Renal cortex interstitium (tissue), 11 donors: ENCODE measurements around the gene PMVK. TPM values are rescaled to one million over a fixed set of nuclear protein-coding genes. Genes with fewer than 3 reads are reported as not detected.
A peak's percentile ranks its signal among the peaks of the same experiment; 100 is the strongest.

ENCODE experiments used
- DNase-seq, 11 donors: peaks; one replicate each; pipeline ENCODE4 v3.0.0-alpha.2; 2013; ENCODE audit warnings: low read depth in 9 of 11, low spot score in 4 of 11; ENCODE audit errors: extremely low read depth in 1 of 11
- polyA plus RNA-seq, 3 donors: library from polyadenylated mRNA; unstranded; fragments of 120-200 nt; gene quantifications; one replicate each; pipeline ENCODE4 v1.2.1, GENCODE V29; 2013; ENCODE audit not compliant: insufficient read length in 3 of 3

PMVK gene
- polyA plus RNA-seq, 3 donors, result 37.9 to 48.3 (median 40.7) TPM

DNA sequence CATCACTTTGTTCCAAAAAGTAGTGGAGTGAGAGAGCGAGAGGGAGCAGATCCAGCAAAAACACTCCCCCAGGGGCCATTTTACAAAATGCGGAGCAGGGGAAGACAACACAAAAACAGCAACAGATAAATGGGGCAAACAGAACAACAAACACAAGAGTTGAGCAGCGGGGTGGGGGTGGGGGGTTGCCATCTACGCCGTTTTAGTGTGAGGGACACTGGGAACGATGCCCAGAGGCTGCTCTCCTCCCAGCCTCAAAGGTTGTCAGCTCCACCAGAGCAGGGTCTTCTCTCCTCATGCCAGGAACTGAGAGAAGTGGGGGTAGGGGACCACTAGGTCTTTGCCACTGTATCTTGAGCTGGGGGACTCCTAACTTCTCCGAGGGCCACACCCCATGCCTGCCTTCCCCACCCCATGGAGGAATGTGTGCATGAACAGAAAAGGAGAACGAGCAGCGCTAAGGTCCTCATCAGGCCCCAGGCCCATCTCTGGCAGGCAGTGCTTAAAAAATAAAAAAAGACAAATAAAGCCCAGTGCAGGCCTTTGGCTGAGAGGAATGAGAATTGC is 20.7 kb upstream of the PMVK start:
- no peak for DNase-seq

DNA sequence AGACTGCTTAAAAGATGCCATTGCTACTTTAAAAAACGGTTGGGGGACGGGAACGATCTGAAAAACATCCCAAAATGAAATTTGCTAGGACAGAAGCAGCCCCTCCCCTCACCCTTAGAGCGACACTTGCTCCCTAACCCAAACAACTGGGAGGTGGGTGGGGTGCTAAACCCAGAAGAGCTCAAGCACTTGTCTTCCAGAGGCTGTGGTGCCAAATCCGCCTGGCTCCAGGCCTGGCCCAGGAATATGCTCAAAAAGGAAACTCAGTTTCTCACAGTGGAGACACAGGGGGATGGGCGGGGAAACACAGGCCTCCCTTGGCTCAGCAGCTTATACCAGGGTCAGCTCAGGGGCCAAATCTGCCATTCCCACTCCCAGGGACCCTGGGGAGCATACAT is 20.0 kb upstream of the PMVK start:
- DNase-seq, result no peak

DNA sequence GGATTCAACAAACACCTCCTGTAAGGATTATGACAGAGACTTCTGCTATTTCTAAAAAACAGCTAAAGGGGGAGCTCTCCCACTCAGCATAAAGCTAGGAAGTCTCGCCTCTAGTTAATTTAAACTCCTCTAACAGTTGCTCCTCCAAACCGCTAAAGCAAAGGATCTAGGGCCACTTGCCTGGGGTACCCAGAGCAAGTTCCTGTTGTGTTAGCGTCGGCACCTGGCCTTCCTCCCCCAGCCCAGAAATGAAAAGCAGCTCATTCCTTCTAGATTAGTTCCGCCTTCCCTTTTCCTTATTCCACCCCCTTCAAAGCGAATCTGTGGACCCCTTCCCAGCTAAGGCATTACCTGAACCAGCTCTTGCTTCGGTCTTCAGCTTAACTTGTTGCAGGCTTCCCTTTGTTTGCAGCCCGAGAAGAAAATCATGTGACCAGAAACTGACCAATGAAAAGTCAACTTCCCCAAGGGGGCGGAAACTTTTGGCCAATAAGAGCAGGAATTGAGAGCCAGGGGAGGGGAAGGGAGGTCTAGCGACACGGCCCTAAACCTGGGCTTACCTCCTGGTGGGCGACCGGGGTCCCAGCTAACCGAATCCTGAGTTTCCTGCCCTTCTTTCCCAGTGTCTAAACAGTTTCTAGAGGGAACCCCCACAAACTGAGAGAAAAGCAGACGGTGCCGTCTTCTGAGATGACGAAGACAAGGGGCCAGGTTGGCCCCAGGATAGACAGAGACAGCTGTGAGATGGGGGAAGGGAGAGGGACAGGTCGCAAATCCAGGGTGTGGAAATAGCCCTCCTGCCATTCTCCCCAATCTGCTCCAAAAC is 19.4 kb upstream of the PMVK start, which contains the start of gene PBXIP1:
TSS of gene PBXIP1 (minus strand) at position 382 of the 826 bp plus-strand sequence. CDS start 2,378 bp downstream, outside the sequence.
- peak in 10 of 11 donors; percentile 89 to 98 (median 94) for DNase-seq

DNA sequence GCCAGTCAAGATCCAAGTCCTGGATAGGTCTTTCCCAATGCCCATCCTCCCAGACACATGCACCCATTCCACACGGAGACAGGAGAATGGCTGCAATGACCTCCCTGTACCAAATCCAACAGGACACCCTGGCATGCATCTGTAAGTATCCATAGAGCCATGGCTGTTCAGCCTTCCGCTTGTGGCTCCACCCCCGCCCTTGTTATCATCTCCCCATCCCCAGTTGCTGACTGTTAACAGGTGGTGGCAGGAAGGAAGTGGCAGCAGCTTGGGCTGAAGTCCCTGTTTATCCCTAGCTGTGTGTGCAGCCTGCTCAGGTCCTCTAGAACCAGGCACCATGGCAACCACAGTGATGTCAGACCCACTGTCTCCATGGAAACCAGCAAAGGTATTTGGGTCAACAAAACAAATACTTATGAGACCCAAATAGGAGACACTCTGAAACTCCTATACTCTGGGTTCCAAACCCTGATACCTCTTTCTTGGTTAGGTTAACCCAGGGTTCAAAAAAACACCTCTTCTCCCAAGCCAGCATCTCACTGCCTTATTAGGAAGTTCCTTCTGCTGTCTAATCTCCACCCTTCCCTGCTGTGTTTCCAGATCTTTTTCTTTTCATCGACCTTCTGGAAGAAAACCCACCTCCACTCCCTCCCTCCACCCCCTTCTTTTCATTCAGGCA is 18.7 kb upstream of the PMVK start:
- peak in 3 of 11 donors; percentile 71 to 77 (median 72) for DNase-seq

DNA sequence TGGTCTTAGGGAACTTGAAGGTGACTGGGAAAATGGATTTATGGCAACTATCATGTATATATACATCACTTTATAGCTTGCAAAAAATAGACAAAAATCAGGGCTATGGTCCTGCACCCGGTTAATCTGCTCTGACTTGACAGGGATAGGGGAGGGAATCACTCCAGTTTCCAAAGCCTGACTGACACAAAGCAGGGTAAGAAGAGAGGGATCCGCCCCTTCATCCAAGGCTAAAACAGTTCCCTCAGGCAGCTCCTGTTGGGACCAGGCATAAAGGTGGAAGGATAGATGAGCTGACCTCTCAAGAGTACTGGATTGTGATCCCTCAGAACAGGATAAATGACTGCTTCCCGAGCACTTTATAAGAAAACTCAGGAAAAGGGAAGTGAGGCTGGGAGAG is 18.0 kb upstream of the PMVK start:
- no peak for DNase-seq

DNA sequence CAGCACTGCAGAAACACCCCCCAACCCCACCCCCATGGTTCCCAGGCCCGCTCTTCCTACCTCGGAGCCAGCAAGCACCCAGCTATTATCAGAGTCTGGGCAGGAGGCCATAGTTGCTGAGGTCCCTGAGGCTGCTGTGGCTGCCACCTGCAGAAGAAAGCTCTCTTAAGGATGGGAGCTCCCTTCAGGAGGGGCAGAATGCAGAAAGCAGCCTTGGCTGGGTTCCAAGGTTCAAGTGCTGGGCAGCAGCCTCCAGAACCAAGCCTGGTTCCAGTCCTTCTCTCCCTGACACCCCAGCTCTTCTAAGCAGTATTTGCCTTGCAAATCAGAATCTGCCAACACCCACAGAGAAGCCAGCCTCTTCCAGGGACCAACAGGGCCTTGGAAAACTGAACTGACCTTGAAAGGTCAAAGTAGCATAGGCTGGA is 17.1 kb upstream of the PMVK start:
- DNase-seq, result no peak

DNA sequence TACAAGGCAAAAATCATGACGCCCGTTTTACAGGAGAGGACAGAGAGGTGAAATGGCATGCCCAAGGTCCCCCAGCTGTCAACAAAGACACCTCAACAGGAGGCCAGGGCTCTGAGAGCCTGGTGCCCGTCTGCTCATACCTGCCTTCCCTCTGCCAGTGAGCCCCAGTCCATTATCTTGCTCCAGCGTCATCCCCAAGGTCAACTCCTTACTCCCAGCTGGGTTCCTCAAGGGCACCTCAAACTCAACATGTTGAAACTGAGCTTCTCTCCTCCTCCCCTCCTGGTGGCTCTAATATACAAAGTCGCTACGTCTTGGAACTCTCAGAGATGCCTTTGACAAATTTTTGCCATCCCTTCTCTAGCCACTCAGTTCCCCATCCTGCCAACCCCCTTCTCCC is 16.1 kb upstream of the PMVK start:
- DNase-seq, result no peak

DNA sequence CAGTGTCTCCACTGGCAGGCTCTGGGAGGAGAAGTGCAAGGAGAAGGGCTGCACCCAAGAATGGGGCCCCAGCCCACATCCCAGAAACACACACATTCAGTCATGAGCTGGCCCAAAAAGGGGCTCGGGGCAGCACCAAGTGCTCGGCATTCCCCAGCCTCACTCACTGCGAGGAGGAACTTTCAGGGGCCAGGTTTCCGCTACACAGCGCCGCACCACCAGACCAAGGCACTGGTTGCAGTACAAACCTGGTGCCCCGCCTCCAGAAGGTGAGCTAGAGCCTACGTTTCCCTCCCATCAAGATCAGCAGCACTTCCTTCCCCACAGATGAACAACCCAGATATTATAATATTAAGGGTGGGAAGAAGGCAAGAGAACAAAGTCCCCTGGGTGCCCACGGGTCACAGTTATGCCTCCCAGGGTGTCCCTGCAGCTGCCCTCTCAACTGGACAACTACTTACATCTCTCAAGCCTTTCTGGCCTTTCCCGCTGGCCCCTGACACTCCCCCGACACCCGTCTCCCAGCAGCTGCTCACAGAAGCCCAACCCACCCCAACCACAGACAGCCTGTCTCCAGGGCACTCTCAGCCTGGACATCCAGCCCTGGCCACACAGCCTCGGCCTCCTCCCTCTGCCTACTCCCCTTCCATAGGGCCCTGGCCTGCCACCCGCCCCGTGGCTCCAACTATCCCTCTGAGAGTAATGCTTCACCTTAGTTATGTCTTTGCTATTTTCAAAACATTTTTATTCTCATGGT is 15.6 kb upstream of the PMVK start:
- no peak for DNase-seq

DNA sequence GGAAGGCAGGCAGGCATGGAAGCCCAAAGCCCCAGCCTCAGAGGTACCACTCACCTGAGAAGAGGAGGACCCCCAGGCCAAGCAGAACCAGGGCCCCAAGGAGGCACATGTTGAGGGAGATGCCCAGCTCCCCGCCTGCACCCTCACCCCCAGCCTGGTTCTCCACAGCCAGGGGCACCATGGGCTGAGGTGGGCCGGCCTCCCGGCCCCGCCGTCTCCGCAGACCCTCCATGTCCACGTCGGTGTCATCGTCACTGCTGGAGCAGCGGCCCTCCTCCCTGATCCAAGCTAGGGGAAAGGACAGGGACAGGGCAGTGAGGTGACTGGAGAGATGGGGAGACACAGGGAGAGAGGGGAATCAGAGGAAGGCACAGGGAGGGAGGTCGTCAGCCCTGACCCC is 11.6 kb upstream of the PMVK start:
- no peak for DNase-seq

DNA sequence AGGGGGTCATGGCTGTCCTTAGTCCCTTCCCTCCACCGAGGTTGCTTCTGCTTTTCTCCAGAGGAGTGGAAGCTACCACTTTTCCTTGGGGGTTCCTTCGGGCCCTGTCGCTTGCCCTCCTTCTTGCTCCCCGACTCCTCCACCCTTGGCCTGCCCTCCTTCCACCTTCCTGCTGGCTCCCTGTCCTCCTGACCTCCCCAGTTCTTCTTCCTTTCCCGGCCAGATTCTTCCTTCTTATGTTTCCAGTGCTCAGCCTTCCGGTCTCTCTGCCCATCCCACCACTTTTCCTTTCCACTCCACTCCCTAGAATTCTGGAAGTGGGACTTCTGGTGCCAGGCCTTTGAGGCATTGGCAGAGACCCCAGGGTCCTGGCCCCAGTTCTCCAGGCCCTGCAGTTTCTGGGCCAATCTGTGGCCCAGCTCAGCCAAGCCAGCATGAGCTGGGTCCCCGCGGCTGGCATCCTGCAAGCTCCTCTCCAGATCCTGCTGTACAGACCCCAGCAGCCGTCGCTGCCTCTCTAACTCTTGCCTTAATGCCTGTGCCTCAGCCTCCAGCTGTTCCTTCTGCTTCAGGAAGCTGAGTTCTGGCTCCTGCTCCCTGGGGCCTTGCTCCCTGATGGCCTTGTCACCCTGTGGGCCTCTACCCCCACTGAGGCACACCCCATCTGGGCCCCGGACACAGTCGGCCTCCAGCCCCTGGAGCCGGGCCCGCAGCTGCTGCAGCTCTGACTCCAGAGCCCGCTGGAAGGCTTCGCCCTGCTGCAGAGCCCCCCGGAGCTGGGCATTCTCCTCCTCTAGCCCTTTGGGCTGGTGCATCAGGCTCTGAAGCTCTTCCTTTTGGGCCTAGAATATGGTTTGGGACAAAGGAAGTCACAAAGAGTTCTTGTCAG is 9.7 kb upstream of the PMVK start:
- DNase-seq, result no peak

DNA sequence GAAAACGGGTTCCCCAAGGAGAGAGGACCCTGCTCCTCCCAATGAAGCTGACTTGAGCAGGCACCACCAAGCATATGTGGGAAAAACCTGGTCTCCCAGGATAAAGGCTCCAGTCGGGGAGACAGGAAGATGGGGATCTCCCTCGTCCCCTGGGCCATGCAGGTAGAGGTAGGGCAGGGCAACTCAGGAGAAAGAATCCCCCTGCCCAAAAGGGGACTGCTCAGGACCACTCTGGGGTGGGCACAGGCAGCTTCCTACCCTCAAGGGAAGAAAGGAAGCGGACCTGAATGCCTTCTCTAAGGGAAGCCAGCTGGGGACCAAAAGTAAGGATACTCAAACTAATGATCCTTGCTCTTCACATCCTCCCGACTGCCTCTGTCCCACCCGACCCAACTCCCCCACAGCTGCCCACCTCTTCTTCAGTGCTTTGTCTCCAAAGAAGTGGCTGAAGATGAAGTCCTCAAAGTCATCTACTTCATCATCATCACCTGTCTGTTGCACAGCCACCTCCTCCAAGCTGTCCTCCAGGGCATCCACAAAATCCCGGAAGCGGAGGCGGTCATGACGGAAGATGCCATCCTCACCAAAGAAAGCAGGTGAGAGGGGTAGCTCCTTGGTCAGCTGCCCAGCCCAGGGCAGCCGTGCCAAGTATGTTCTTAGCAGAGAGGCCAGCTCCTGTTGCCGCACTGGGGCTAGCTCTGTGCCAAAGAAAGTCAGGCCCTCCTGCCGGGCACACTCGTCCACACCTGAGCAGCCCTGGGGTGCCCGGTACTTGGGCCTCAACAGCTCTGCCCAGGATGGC is 8.8 kb upstream of the PMVK start:
- no peak for DNase-seq

DNA sequence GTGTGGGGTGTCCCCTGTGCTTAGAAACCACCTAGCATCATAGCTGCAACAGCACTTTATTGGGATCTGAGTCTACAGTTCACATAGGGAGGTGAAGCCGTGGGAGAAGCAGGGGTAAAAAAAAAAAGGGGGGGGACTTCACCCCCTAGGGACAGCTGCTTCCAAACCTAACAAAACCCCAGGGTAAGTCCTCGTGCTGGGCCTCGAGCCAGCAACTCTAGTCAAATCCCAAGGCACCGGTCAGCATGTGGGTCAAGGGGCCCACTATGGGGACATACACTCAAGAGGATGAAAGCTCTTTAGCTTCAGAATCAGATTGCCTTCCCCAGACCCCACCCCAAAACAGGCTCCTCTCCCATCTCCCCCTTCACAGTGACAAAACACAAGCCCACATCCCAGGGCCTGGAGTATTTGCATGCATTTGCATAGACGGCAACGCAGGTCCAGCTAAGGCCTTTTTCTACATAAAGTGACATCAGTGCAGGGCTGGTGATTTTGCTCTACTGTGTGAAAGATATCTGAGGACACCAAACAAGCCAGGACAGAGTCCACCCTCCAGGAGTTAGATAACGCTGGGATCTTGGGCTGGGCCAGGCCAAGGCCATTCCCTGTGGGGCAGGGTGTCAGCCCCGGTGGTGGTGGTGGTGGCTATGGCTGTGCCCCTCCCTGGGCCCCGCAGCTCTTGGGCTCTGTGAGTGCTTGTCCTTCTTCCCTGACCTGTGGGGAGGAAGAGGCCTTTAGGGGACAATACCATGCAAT is 8.1 kb upstream of the PMVK start:
- no peak for DNase-seq

DNA sequence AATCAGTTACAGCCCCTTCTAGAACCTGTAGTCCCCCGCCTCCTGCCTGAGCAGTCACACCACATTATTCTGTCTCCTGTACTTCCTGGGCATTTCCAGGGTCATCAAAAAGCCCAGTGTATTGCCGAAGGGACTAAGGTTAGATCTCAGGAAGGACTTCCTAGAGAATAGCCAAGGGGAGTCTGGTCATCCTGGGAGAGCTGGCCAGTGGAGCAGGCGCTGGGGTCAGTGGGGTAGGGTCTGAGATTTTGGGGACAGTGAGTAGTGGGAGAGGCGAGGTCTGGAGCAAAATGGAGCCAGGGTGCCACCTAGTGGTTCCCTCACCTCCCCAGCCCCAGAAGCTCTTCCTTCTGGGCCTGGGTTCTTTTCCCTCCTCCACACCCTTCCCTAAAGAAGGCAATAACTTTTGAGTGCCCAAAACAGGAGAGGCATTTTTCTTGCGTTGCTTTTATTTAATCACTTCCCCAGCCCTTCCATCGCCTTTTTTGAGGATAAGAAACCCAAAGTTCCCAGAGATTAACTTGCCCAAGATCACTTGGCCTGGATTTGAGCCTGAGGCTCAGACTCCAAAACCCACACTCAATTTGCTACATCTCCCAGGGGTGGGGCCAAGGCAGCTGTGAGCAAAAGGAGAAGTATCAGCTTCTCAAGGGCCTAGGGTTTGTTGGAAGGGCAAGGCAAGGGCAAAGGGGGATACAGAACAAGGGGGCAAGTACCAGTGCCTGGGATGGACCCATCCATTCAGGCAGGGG is 7.3 kb upstream of the PMVK start:
- no peak for DNase-seq

DNA sequence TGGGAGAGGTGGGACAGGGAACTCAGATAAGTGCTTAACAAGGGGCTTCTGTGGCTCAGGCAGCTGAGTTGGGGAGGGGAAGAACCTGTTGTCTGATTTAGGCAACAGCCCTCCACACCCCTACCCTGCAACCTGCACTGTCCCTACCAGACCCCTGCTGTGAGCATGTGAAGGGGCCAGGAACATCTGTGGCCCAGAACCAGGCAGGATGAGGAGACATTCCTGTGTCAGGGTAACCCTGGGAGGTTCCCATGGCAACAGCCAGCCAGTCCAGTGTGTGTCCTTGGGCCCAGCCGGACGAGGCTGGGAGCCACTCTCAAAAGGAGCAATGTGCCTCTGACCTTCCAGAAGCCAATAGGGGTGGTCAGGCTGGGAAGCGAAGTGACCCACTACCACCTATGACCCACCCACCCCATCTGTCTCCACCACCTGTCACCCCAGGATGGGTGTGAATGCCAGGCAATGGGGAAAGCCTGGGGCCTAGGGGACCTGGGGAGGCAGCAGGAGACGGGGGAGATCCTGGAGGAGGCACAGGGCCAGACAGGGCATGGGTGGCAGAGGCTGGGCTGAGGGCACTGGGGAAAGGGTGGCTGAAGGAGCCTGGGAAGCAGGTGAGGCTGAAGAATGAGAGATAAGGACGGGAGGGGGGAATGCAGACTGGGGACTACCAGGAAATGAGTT is 5.0 kb upstream of the PMVK start:
- DNase-seq, result no peak

DNA sequence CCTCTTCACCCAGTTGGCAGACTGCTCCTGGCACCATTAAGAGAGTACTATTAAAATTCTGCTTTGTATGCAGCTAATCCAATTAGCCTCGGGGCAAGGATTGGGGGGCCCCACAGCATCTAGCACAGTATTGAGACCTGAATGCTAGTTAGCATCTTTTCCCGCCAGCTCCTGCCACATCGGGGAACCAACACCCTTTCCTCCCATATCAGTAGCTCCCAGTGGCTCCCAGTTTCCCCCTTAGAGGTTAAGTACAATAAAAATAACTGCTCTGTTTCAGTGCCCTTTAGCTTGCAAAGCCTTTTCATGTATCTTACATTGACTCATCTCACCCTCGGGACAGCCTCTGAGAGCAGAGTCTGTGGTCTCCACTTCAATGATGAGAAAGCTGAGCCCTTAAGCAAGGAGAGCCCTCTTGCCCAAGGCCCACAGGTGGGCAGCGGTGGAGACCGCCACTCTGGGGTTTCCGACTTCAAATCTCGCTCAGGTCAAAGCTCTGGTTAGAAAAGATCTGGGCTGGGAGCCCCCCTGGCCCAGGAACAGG is 4.2 kb upstream of the PMVK start:
- DNase-seq, result no peak

DNA sequence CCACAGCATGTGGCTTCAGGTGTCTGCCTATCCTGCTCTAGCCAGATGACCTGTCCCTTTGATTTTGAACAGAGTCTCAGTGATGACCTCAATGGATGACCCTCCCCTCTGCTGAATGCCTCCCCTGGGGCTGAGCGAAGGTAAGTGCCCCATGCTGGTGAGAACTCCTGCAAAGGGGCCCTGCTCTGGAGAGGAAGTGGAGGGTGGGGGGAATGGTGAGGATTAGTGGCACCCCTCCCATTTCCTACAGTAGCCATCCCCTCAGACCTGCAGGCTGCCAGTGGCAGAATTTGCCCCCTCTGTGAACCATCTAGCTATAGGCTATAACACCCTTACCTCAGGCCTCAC is 3.7 kb upstream of the PMVK start:
- no peak for DNase-seq
